ENCODE results near the gene RGS3. TPM values are rescaled to one million over a fixed set of nuclear protein-coding genes. Genes with fewer than 3 reads are reported as not detected.

Gene RGS3
- total RNA-seq, 4 donors from 2014 or later = 5.9 to 11.8 (median 9.8) TPM

DNA sequence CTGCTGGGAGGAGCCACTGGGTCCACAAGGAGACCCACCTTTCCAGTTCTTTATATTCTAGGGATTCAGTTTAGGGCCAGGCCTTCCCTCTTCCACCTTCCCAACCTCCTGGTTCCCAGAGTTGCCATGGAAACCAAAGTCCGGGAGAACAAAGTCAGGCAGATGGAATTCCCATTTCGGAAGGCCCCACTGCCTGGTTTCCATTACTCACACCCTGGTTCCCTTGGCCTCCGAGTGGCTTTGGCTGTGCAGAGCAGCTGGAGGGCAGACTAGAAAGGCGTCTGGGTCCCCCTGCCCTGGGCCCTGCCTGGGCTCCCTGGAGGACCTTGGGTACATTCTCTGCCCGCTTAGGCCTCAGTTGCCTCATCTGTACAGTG is 136.1 kb downstream of the RGS3 start:
- in situ Hi-C loops (cut with MboI; ENCODE audit: low sequenced_read_pairs in 4 of 4) = no loop called here
- Histone ChIP-seq H3K36me3 (peaks cover 0 to 14% of the 10 kb centered on the region in 2 donors), H3K4me1 (peaks cover 14 to 56% of the 10 kb centered on the region in 2 donors), H3K9me3 (no peaks in the 10 kb centered on the region), H3K27ac (peak overlapping the region in 2 of 4 donors; percentile 24 to 39), H3K27me3 (no peaks in the 10 kb centered on the region), H3K4me3 (no peak overlapping the region)
- ATAC-seq = no peak
- TF ChIP-seq, protein P1, sequence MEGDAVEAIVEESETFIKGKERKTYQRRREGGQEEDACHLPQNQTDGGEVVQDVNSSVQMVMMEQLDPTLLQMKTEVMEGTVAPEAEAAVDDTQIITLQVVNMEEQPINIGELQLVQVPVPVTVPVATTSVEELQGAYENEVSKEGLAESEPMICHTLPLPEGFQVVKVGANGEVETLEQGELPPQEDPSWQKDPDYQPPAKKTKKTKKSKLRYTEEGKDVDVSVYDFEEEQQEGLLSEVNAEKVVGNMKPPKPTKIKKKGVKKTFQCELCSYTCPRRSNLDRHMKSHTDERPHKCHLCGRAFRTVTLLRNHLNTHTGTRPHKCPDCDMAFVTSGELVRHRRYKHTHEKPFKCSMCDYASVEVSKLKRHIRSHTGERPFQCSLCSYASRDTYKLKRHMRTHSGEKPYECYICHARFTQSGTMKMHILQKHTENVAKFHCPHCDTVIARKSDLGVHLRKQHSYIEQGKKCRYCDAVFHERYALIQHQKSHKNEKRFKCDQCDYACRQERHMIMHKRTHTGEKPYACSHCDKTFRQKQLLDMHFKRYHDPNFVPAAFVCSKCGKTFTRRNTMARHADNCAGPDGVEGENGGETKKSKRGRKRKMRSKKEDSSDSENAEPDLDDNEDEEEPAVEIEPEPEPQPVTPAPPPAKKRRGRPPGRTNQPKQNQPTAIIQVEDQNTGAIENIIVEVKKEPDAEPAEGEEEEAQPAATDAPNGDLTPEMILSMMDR (IDR thresholded peaks at IDR 0.05 in 4 of 5, conservative IDR thresholded peaks at IDR 0.05 in 1 of 5) = no peak
- TF ChIP-seq POLR2A (IDR thresholded peaks at IDR 0.05) = no peak
- intact Hi-C loops (cut with DNase I; ENCODE audit: low total_unique reads) = no loop called here
- DNase-seq = no peak

DNA sequence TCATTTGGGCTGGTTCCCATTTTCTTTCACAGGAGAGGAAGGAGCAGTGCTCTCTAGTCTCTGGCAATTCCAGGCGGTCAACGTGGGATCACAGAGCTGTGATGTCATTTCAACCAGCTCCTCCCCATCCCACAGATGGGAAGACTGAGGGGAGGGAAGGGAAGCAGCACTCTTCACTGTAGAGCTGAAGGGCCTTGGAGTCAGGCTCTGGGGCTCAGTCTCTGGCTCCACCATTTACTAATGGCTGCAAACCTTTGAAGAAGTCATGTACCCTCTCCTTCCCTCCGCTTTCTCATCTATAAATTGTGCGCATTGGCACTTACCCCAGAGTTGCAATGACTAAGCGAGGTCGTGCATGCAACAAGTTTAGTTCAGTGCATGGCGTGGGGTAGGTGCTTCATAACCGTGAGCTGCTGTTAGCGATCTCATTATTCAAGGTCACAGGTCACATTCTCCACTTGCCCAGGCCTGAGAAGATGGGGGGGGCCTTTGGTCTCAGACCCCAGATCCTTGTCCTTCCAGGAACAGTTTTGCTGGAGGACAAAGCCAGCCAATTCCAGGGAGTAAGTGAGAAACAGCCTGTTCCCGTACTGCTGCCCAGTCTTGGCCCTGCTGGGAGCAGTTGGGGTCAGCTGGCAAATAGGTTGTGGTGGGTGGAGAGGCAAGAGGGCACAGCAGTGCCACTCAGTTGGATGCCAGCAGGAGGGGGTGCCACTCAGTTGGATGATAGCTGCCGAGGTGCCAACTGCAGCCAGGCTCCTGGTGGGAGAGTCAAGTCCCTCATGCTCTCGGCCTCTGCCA is 136.7 kb downstream of the RGS3 start:
- Histone ChIP-seq H3K27me3 (no peaks in the 10 kb centered on the region), H3K27ac (peak overlapping the region in 2 of 4 donors; percentile 24 to 39), H3K9me3 (no peaks in the 10 kb centered on the region), H3K4me3 (no peak overlapping the region), H3K4me1 (peaks cover 14 to 54% of the 10 kb centered on the region in 2 donors), H3K36me3 (peaks cover 0 to 14% of the 10 kb centered on the region in 2 donors)
- intact Hi-C loops (cut with DNase I; ENCODE audit: low total_unique reads) = no loop called here
- ATAC-seq = peak; percentile 18 to 40
- in situ Hi-C loops (cut with MboI; ENCODE audit: low sequenced_read_pairs in 4 of 4) = no loop called here
- TF ChIP-seq, protein P1 (IDR thresholded peaks at IDR 0.05 in 4 of 5, conservative IDR thresholded peaks at IDR 0.05 in 1 of 5) = no peak
- TF ChIP-seq POLR2A (IDR thresholded peaks at IDR 0.05) = no peak
- DNase-seq = no peak

DNA sequence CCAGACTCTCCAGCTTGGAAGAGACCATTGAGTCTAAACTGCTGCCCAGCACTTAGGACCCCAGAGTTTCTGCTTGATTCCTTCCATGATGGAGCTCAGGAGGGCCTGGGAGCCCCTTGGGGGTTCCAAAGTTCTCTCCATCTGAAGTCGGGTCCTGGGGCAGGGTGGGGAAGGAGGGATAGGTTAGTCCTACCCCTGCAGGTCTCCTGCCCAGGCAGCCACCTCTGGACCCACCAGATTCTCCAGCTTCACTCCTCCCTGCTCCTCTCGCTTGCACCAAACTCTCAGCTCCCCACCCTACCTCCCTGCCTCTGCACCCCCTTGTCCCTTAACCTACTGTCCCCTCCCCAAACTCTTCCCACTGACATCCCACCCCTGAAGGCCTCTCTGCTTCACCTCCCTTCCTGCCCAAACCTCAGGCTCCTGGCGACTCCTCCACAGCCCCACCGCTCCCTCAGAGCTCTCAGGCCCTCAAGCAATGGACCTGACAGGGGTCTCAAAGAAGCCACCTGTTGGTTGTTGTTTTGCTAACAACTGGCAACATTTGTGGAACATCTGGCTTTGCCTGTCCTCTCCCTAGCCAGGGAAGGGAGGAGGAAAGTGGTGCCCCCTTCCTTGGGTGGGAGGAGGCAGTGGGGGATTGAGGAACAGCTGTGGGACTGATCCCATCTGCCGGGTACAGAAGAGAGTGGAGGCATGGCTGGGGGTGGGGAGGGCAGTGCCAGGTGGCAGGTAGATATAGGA is 137.5 kb downstream of the RGS3 start:
- Histone ChIP-seq H3K4me1 (peaks cover 14 to 54% of the 10 kb centered on the region in 2 donors), H3K27me3 (no peaks in the 10 kb centered on the region), H3K4me3 (no peak overlapping the region), H3K27ac (peak overlapping the region in 2 of 4 donors; percentile 27 to 39), H3K9me3 (no peaks in the 10 kb centered on the region), H3K36me3 (peaks cover 0 to 14% of the 10 kb centered on the region in 2 donors)
- in situ Hi-C loops (cut with MboI; ENCODE audit: low sequenced_read_pairs in 4 of 4) = no loop called here
- no peak for ATAC-seq
- TF ChIP-seq, protein P1 (IDR thresholded peaks at IDR 0.05 in 4 of 5, conservative IDR thresholded peaks at IDR 0.05 in 1 of 5) = no peak
- TF ChIP-seq POLR2A (IDR thresholded peaks at IDR 0.05) = no peak
- no peak for DNase-seq
- intact Hi-C loops (cut with DNase I; ENCODE audit: low total_unique reads) = no loop called here

DNA sequence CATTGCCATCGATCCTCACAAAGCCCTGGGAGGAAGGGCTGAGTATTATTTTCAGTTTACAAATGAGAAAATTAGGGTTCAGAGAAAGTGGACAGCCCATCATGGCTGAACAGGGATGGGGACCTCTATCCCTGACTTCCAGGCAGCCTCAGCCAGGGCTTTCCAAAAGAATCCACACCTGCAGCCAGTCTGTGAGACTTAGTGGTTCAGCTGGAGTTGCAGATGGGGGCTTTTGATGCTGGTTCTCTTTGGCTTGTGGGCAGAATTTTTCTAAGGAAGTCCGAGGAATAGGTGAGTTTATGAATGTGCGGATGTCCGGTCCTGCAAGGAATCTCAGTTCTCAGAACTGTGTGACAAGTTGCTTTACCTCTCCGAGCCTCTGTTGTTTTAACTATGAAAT is 138.1 kb downstream of the RGS3 start:
- Histone ChIP-seq H3K4me1 (peaks cover 14 to 54% of the 10 kb centered on the region in 2 donors), H3K27me3 (no peaks in the 10 kb centered on the region), H3K9me3 (no peaks in the 10 kb centered on the region), H3K4me3 (no peak overlapping the region), H3K36me3 (peaks cover 0 to 11% of the 10 kb centered on the region in 2 donors), H3K27ac (peak overlapping the region in 1 of 4 donors; percentile 52)
- intact Hi-C loops (cut with DNase I; ENCODE audit: low total_unique reads) = no loop called here
- ATAC-seq (no peak), DNase-seq (no peak)
- in situ Hi-C loops (cut with MboI; ENCODE audit: low sequenced_read_pairs in 4 of 4) = no loop called here
- no peak for TF ChIP-seq POLR2A (IDR thresholded peaks at IDR 0.05)
- TF ChIP-seq, protein P1 (IDR thresholded peaks at IDR 0.05 in 4 of 5, conservative IDR thresholded peaks at IDR 0.05 in 1 of 5) = no peak

Data from gastrocnemius medialis (tissue), 4 donors.